ENCODE results near the gene CFAP100.

- TF ChIP-seq, protein P1, sequence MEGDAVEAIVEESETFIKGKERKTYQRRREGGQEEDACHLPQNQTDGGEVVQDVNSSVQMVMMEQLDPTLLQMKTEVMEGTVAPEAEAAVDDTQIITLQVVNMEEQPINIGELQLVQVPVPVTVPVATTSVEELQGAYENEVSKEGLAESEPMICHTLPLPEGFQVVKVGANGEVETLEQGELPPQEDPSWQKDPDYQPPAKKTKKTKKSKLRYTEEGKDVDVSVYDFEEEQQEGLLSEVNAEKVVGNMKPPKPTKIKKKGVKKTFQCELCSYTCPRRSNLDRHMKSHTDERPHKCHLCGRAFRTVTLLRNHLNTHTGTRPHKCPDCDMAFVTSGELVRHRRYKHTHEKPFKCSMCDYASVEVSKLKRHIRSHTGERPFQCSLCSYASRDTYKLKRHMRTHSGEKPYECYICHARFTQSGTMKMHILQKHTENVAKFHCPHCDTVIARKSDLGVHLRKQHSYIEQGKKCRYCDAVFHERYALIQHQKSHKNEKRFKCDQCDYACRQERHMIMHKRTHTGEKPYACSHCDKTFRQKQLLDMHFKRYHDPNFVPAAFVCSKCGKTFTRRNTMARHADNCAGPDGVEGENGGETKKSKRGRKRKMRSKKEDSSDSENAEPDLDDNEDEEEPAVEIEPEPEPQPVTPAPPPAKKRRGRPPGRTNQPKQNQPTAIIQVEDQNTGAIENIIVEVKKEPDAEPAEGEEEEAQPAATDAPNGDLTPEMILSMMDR (IDR thresholded peaks at IDR 0.05; ENCODE audit: low read length): no peak
- TF ChIP-seq EZH2 (IDR thresholded peaks at IDR 0.05; ENCODE audit: borderline replicate concordance, low read length): no peak
These were observed 48.2 kb upstream of the CFAP100 start for GRCh38 chr3:126346466-126346865.

Measured in OCI-LY1 (cell line).